GM10266 (cell line): ENCODE measurements around the gene TMEM53.

Experiments
- DNase-seq: peaks from one replicate; pipeline ENCODE4 v3.0.0; 2012; ENCODE audit errors: extremely low spot score
- CTCF ChIP-seq: IDR thresholded peaks from 2 replicates; pipeline ENCODE4 v1.5.1; 2012; ENCODE audit warnings: mild to moderate bottlenecking, low read depth; ENCODE audit not compliant: control insufficient read depth, insufficient read depth; ENCODE audit errors: missing control alignments

Gene TMEM53

DNA sequence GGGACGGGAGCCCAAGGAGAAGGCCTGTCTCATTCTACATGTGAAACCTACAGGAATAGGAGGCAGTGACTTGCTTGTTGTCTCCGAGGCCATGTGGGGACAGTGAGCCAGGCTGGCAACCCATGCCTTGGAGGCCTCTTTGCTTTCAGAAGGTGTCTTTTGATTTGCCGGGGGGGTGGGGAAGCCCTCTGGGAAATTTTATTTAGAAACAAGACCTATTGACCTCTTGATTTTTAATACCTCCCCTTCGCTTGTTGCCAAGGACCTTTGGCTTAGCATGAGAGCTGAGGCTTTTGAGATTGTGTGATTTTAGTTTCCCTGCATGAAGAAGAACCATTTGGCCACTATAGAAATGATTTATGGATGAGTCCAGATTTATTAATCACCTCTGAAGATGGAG lies 4.3 kb upstream of the TMEM53 start:
- TF ChIP-seq CTCF: no peak
- DNase-seq: no peak

- no peak for TF ChIP-seq CTCF
- no peak for DNase-seq
These were observed 3.8 kb upstream of the TMEM53 start for GRCh38 chr1:44678120-44678519.

DNA sequence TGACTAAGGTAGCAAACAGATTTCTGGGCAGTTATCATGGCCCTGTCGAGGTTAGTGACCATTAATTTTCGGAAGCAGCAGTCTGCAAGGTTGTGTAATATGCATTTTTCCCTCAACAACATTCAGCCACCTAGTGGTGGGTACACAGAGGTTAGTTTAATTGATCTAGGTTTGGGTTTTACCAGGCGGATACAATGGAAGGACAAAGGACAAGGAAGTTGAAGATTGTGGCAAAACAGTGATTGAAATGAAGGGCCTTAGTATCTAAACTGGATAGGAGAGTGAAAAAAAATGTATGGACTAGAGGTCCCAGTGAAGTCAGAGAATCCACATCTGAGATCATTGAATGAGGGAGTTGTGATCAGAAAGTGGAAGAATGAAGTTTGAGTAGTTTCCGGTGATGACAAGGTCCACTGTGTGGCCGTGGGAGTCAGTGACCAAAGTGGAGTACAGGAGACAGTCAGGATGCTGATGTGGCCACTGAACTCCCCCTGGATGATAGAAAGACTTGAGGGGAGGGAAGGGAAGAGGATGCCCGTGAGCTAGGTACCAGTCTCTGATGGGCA lies 3.0 kb upstream of the TMEM53 start:
- TF ChIP-seq CTCF: peak; percentile 50
- peak; percentile 29 for DNase-seq

GRCh38 chr1:44676484-44677200 lies 2.4 kb upstream of the TMEM53 start:
- no peak for TF ChIP-seq CTCF
- no peak for DNase-seq

DNA sequence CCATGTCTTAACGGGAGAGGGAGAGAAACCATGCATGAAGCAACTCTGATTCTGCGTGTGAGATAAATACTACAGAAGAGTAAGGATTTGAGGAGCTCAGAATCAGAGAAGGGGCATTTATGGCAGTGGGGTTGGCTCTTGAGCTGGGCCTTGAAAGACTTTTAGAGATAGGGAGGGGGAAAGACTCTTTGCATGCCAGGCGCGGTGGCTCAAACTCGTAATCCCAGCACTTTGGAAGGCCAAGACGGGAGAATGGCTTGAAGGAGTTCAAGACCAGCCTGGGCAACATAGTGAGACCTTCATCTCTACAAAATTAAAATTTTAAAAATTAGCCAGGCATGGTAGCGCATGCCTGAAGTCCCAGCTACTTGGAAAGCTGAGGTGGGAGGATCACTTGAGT lies 905 bp upstream of the TMEM53 start:
- no peak for DNase-seq

DNA sequence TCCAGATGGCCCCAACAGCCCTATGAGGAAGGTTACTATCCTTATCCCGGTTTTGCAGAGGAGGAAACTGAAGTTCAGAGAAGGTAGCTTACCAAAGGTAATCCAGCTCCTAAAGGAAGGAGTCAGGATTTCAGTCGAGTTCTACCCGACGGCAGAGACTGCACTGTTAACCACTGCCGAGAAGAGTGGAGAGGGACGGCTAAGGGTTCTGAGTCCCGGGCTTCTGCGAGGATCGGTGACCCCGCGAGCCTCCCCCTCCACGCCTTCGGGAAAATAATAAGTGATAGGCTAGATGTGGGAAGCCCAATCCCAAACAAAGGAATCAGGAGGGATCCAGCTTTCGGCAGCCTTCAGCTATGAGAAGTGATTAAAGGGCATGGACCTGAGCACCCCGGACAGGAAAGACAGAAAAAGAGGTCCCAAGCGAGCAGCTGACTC lies 587 bp downstream of the TMEM53 start:
- no peak for DNase-seq
- no peak for TF ChIP-seq CTCF

More for the DNA sequence above, 905 bp upstream of the TMEM53 start:
- TF ChIP-seq CTCF: no peak

GRCh38 chr1:44672961-44673674 lies 1.2 kb downstream of the TMEM53 start:
- no peak for TF ChIP-seq CTCF
- DNase-seq: no peak
